H1 (cell line): ENCODE data around the gene NHEJ1. TPM values are rescaled to one million over a fixed set of nuclear protein-coding genes. Genes with fewer than 3 reads are reported as not detected.

Experiments used
- KDM5A ChIP-seq: fragments of 200-600 bp; IDR thresholded peaks from 2 replicates; pipeline ENCODE4 v1.7.1; 2012; ENCODE audit warnings: mild to moderate bottlenecking, low read length, inconsistent platforms, mixed read lengths
- PHF8 ChIP-seq: fragments of 200-600 bp; sonication (generic); conservative IDR thresholded peaks from 2 replicates; pipeline ENCODE4 v1.7.1; 2012; ENCODE audit warnings: low read depth, mild to moderate bottlenecking, inconsistent platforms, low read length, moderate library complexity
- RNF2 ChIP-seq: fragments of 200-900, 300-1000 bp; sonication (generic); IDR thresholded peaks from 2 replicates; pipeline ENCODE4 v1.7.1; 2016; ENCODE audit warnings: borderline replicate concordance, low read depth, mild to moderate bottlenecking, antibody characterized with exemption, low read length; ENCODE audit not compliant: poor library complexity, severe bottlenecking; ENCODE audit errors: missing control alignments
- polyA plus RNA-seq, 7 experiments: library from polyadenylated mRNA; depleted of rRNA in 3 of 7; stranded (reverse) in 5 of 7; unstranded in 2 of 7; fragments of >200 nt in 5 of 7; fragments of 200-250 nt in 2 of 7; gene quantifications; 1 replicate in 5 of 7; 2 replicates in 1 of 7; 4 replicates in 1 of 7; pipeline versions ENCODE4 v1.2.1 to v1.2.3, GENCODE V29; 2011 to 2013; ENCODE audit warnings: missing spikeins in 2 of 7, mixed read lengths in 2 of 7
- total RNA-seq: library from RNA; stranded (reverse); fragmentation: NEBNext Ultra II Directional; extraction: Animal tissue kit (Norgen Biotek cat#: 25700); gene quantifications from 2 replicates; pipeline ENCODE4 v1.2.1, GENCODE V29; 2021
- TF ChIP-seq, protein P1 (sequence below): IDR thresholded peaks from 2 replicates; pipeline ENCODE4 v1.6.1; 2012; ENCODE audit warnings: low read length, inconsistent platforms

Gene NHEJ1
- total and polyA plus RNA-seq, 2 of the 8 experiments (the other 6 are each of a cell fraction or from before 2014, with no cell fraction given), result 22.7 to 24.1 TPM

DNA sequence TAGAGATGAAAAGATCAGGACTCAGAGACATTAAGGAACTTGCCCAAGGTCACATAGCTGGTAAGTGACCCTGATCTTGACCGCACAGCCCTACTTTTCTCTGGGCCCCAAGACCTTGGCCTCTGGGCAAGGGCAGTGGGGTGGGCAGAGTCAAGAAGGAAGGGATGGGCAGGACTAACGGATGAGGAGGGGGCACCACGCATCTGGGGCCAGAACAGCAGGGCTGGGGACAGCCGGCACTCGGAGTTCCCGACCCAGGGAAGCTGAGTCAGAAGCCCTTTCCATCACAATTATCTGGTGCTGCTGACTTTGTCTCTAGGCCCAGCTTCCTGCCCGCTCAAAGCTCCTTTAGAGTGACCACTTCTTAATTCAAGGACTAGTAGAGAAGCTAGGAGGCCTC, 133.7 kb downstream of the NHEJ1 start (continued):
- TF ChIP-seq, protein P1, sequence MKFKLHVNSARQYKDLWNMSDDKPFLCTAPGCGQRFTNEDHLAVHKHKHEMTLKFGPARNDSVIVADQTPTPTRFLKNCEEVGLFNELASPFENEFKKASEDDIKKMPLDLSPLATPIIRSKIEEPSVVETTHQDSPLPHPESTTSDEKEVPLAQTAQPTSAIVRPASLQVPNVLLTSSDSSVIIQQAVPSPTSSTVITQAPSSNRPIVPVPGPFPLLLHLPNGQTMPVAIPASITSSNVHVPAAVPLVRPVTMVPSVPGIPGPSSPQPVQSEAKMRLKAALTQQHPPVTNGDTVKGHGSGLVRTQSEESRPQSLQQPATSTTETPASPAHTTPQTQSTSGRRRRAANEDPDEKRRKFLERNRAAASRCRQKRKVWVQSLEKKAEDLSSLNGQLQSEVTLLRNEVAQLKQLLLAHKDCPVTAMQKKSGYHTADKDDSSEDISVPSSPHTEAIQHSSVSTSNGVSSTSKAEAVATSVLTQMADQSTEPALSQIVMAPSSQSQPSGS, result no peak
- no peak for TF ChIP-seq RNF2
- no peak for TF ChIP-seq PHF8
- no peak for TF ChIP-seq KDM5A
